ENCODE data around the gene ACAN. TPM values are rescaled to one million over a fixed set of nuclear protein-coding genes. Genes with fewer than 3 reads are reported as not detected.

The ACAN gene
- polyA plus RNA-seq, 3 donors, result not detected

GRCh38 chr15:88821993-88822392 lies 18.8 kb downstream of the ACAN start:
- Histone ChIP-seq H3K36me3 (replicated peaks in 1 of 2; ENCODE audit: control insufficient read depth in 1 of 2, insufficient read depth in 2 of 2, low read length in 2 of 2) (no peaks in the 10 kb centered on the region), H2AFZ (ENCODE audit: insufficient read depth, low read depth, low read length, poor library complexity, severe bottlenecking) (no peak overlapping the region), H3K4me2 (replicated peaks; ENCODE audit: extremely low read depth, low read length, poor library complexity, severe bottlenecking) (no peak overlapping the region), H3K27me3 (ENCODE audit: control insufficient read depth in 2 of 2, insufficient read depth in 2 of 2, low read length in 2 of 2) (no peaks in the 10 kb centered on the region), H3K27ac (ENCODE audit: low read depth in 1 of 2, low read length in 2 of 2) (no peak overlapping the region), H3K4me1 (ENCODE audit: control insufficient read depth in 1 of 2, insufficient read depth in 2 of 2, low read length in 2 of 2) (no peaks in the 10 kb centered on the region), H3K9ac (ENCODE audit: insufficient read depth, low read length, poor library complexity, severe bottlenecking) (no peak overlapping the region), H4K20me1 (ENCODE audit: insufficient read depth, low read length) (no peaks in the 10 kb centered on the region), H3K79me2 (ENCODE audit: insufficient read depth, low read length) (no peaks in the 10 kb centered on the region), H3K9me3 (replicated peaks in 1 of 2; ENCODE audit: control insufficient read depth in 1 of 2, insufficient read depth in 1 of 2, low read length in 2 of 2) (no peaks in the 10 kb centered on the region), H3K4me3 (replicated peaks in 1 of 3; ENCODE audit: low read depth in 2 of 3, low read length in 3 of 3) (no peak overlapping the region)
- DNase-seq, result no peak
- Mint-ChIP-seq H3K4me3 (no peak overlapping the region), H3K27ac (no peak overlapping the region), H3K27me3 (ENCODE audit: low read depth in 3 of 3) (peaks cover 2 to 13% (median 13%) of the 10 kb centered on the region in 3 donors), H3K4me1 (no peaks in the 10 kb centered on the region), H3K36me3 (no peaks in the 10 kb centered on the region), H3K9me3 (peaks cover 0 to 12% (median 2%) of the 10 kb centered on the region in 7 donors)
- no peak for TF ChIP-seq CTCF (IDR thresholded peaks at IDR 0.05)
- intact Hi-C loops (cut with micrococcal nuclease), result no loop called here
- 100% methylated on average over 3 of the region's 5 CpGs for WGBS (ENCODE audit: insufficient coverage)

GRCh38 chr15:88828791-88829190 lies 25.6 kb downstream of the ACAN start:
- no peak overlapping the region for H3K4me2 ChIP-seq (replicated peaks; ENCODE audit: extremely low read depth, low read length, poor library complexity, severe bottlenecking)
- intact Hi-C loops (cut with micrococcal nuclease), result no loop called here
- H3K36me3 ChIP-seq (replicated peaks in 1 of 2; ENCODE audit: control insufficient read depth in 1 of 2, insufficient read depth in 2 of 2, low read length in 2 of 2), result no peaks in the 10 kb centered on the region
- no peaks in the 10 kb centered on the region for H3K9me3 ChIP-seq (replicated peaks in 1 of 2; ENCODE audit: control insufficient read depth in 1 of 2, insufficient read depth in 1 of 2, low read length in 2 of 2)
- no peak overlapping the region for H2AFZ ChIP-seq (ENCODE audit: insufficient read depth, low read depth, low read length, poor library complexity, severe bottlenecking)
- H3K4me1 ChIP-seq (ENCODE audit: control insufficient read depth in 1 of 2, insufficient read depth in 2 of 2, low read length in 2 of 2), result no peaks in the 10 kb centered on the region
- no peak overlapping the region for H3K27ac Mint-ChIP-seq
- H3K4me3 Mint-ChIP-seq, result no peak overlapping the region
- no peak for TF ChIP-seq CTCF (IDR thresholded peaks at IDR 0.05)
- DNase-seq, result no peak
- H3K36me3 Mint-ChIP-seq, result no peaks in the 10 kb centered on the region
- WGBS (ENCODE audit: insufficient coverage), result 90% methylated on average over 3 of the region's 5 CpGs
- H3K4me1 Mint-ChIP-seq, result no peaks in the 10 kb centered on the region
- no peaks in the 10 kb centered on the region for H3K79me2 ChIP-seq (ENCODE audit: insufficient read depth, low read length)
- no peak overlapping the region for H3K9ac ChIP-seq (ENCODE audit: insufficient read depth, low read length, poor library complexity, severe bottlenecking)
- peaks cover 0 to 3% (median 0%) of the 10 kb centered on the region in 7 donors for H3K9me3 Mint-ChIP-seq
- no peak overlapping the region for H3K4me3 ChIP-seq (replicated peaks in 1 of 3; ENCODE audit: low read depth in 2 of 3, low read length in 3 of 3)
- H3K27me3 Mint-ChIP-seq (ENCODE audit: low read depth in 3 of 3), result peaks cover 0 to 8% (median 5%) of the 10 kb centered on the region in 3 donors
- H3K27ac ChIP-seq (ENCODE audit: low read depth in 1 of 2, low read length in 2 of 2), result no peak overlapping the region
- H4K20me1 ChIP-seq (ENCODE audit: insufficient read depth, low read length), result no peaks in the 10 kb centered on the region
- H3K27me3 ChIP-seq (ENCODE audit: control insufficient read depth in 2 of 2, insufficient read depth in 2 of 2, low read length in 2 of 2), result no peaks in the 10 kb centered on the region

Measured in CD14-positive monocyte (primary cell).